Activated T-cell treated with anti-CD3 and anti-CD28 coated beads for 48 hours (primary cell): ENCODE measurements around the gene OBP2B.

Experiments used
- DNase-seq: peaks from one replicate; pipeline ENCODE4 v3.0.0-alpha.2; 2020; ENCODE audit warnings: low read depth

OBP2B gene

DNA sequence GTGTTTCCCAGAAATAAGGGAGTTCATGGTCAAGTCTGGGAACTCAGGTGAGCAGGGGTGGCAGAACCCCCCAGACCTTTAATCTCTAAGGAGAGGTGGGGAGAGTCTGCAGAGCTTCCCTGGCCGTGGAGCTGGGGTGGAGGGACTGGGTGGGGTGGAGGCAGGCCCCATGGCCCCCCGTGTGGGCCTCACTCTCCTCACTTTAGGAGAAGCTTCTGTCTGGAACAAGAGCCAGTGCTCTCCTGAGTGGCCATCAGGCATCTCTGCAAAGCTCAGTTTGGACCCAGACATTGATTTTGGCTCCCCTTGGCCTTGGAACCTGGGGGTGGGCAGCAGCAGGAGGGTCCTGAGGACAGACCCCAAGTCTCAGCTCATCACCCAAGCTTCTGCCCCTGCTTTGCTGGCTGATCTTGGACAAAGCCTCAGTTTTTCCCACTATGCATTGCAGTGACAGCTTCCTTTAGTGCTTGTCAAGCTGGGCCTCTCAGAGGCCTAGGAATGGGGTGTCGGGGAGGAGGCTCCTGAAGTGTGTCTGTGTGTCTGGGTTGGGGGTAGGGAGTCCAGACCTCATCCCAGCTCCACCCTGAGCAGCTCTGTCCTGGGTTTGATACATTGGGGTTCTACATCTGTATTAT is 41.8 kb downstream of the OBP2B start:
- no peak for DNase-seq

DNA sequence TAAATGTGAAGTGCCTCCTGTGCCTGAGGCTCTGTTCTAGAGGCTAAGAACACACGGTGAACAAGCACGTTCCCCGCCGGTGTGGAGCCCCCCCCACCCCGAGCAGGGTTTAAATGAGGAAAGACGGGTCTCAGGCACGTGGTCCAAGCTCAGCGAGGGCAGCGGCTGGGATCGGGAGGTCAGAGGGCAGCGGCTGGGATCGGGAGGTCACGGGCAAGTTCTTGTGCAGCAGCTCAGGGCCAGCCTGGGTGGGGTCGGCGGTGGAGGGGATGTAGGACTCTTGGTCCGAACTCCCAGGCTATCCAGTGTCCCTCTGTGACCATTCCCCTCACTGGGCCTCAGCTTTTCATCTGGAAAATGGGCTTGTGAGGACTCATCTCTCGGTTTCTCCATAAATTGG is 42.7 kb downstream of the OBP2B start:
- DNase-seq: no peak

DNA sequence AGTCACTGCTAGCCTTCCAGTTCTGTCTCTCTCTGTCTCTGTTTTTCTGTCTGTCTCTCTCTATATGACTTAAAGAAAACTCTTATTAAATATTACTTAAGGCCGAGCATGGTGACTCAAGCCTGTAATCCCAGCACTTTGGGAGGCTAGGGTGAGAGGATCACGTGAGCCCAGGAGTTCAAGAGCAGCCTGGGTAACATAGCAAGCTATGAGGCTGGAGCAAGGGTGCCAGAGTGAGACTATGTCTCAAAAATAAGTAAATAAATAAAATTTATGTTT is 43.7 kb downstream of the OBP2B start:
- no peak for DNase-seq

DNA sequence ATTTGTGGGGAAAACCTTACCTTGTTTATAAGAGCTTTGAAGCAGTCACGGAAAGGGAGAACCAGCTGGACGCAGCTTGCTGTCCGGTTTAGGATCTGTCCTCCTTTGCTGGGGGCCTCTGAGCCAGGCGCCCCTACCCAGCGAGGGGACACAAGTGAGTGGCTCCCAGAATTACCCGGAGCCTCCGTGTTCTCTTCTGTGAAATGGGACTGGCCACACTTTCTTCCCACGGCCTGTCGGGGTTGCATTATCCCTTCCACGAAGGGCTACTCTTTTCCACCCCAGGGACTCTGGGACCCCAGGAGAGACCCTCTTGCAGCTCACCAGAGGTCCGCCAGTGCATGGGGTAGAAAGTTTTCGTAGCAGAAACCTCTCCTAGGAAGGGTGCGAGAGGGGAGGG is 44.9 kb downstream of the OBP2B start:
- DNase-seq: no peak

DNA sequence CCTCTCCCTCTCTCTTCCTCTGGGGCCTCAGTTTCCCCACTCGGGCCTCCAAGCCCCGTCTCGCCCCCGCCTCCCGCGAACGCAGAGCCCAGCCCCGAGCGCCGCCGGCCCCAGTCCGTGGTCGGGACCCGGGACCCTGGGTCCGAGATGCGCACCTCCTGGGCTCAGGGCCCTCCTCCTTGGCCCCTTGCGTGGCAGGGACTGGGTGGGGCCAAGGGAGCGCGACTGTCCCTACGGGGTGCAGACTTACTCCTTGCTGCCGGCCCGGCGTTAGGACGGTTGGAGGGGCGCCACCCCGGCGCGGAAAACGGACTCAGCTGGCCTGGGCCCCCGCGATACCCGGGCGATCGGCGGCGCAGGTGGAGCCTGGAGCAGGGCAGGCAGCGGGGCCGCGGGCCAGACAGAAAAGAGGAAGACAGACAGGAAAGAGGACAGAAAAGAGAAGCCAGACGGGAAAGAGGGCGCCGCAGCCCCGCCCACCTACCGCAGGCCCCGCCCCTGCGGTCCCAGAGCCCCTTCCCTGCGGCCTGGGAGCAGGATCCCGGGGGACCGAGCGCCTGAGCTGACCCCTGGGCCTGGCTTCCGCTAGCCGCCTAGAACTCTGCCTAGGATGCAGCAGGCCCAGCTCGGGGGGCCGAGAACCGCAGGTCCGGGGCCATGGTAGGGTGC is 45.4 kb downstream of the OBP2B start, which contains the start of gene GBGT1:
TSS of gene GBGT1 (minus strand) at position 411 of the 669 bp plus-strand sequence. CDS start 1,502 bp downstream, outside the sequence.
- DNase-seq: no peak

DNA sequence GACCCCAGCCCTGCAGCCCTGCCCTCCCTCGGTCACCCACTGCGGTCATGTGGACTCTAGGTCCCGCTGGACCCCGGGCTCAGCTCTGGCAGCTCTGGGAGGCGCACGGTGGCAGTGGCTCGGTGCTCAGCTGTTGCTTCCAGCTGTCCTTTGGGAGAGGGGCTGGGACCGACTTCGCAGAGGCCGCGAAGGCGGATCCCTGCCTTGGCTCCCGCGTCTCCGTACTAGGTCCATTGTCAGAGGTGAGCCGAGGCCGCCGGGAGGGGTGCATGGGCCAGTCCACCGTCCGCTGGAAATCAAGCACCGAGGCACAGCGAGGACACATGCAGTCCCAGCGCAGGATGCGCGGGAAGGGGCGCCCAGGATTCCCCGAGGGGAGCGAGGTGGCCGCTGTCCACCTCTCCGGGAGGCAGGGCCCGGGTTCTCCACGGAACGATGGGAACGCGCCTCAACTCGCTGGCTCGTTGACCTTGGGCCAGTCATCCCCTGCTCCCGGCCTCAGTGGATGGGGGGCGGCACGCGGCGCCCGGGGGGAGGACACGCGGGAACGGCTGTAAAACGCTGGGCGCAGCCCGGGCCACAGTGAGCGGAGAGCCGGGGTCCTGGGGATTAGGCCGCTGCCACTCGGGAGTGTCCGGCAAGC is 46.1 kb downstream of the OBP2B start:
- DNase-seq: no peak

DNA sequence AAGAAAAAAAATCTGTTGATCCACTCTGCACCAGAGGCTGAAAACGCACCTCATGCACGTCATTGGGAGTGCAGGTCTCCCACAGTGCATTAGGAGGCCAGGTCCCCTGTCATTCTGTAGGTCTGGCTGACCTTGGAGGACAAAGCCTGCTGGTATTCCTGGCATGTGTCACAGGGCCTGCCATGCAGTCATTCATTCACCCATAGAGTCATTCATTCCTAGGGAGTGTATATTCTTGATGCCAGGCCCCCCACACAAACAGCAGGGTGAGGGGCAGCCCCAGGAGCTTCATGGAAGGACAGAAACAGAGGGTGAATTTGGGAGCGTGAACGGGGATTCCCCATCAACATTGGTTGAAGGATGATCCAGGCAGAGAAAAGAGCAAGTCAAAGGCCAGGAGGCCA is 47.5 kb downstream of the OBP2B start:
- DNase-seq: no peak

DNA sequence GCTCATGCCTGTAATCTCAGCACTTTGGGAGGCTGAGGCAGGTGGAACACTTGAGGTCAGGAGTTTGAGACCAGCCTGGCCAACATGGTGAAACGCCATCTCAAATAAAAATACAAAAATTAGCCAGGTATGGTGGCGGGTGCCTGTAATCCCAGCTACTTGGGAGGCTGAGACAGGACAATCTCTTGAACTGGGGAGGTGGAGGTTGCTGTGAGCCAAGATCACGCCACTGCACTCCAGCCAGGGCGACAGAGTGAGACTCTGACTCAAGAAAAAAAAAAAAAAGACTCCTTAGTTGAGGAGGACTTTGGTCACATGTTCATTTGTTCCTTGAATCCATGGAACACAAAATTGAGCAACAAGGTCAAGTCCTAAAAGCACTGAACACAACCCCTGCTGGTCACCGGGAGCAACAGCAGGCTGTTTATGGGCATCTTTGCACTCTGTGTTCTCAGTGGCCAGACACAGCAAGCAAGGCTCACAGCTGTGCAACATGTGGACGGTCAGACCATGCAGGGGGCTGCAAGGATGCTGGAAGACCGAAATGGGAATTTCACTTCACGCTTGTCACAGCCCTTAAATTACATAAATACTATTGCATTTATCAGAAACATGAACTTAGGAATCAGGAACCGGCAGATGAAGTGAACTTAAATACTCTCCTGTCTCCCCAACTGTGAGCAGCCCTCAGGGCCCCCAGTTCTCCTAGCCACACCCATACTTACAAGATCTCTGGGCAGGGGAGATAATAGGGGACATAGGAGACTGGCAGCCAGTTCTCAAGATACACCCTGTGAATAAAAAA is 48.1 kb downstream of the OBP2B start:
- DNase-seq: peak; percentile 24

DNA sequence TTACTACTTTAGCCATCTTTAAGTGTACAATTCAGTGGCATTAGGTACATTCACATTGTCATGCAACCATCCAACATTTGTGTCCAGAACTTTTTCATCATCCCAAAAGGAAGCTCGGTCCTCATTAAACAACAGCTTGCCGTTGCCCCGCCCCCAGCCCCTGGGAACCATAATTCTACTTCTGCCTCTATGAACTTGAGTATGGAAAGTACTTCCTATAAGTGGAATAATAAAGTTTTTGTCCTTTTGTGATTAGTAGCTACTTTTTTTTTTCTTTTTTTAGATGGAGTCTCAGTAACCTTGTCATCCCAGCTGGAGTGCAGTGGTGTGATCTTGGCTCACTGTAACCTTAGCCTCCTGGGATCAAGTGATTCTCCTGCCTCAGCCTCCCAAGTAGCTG is 50.4 kb downstream of the OBP2B start:
- DNase-seq: no peak
